GM23338 (cell line): ENCODE measurements around the gene MICA. TPM values are rescaled to one million over a fixed set of nuclear protein-coding genes. Genes with fewer than 3 reads are reported as not detected.
"Not testable (repeated sequence)": the region's sequence is repeated elsewhere in the genome, so short reads cannot be mapped to it uniquely, and the experiment has no call there.

Experiments
- ATAC-seq: fragments of 200-7000 bp; cut with Tn5 transposase; 3 replicates; pipeline ENCODE4 v1.9.1; 2020
- DNase-seq: peaks from one replicate; pipeline ENCODE4 v3.0.0-alpha.2; 2015; ENCODE audit warnings: low spot score
- H2AFZ ChIP-seq: fragments of 200-600 bp; sonication (generic); 2 replicates; pipeline ENCODE4 v1.8.0; 2016; ENCODE audit warnings: antibody characterized with exemption, mild to moderate bottlenecking, moderate library complexity
- H3F3A ChIP-seq: fragments of 200-600 bp; sonication (generic); replicated peaks from 2 replicates; pipeline ENCODE4 v1.8.0; 2017; ENCODE audit warnings: antibody characterized with exemption, mixed run types, low read depth
- H3K27ac ChIP-seq: fragments of 200-600 bp; sonication (generic); 2 replicates; pipeline ENCODE4 v1.6.1; 2016; ENCODE audit warnings: low read depth
- H3K27me3 ChIP-seq: fragments of 200-600 bp; sonication (generic); 2 replicates; pipeline ENCODE4 v1.8.0; 2016; ENCODE audit warnings: mild to moderate bottlenecking, mixed run types, moderate library complexity; ENCODE audit not compliant: insufficient read depth
- H3K36me3 ChIP-seq: fragments of 200-600 bp; sonication (generic); 2 replicates; pipeline ENCODE4 v1.8.0; 2016; ENCODE audit warnings: mild to moderate bottlenecking; ENCODE audit not compliant: insufficient read depth
- H3K4me1 ChIP-seq: fragments of 200-600 bp; sonication (generic); 2 replicates; pipeline ENCODE4 v1.8.0; 2016; ENCODE audit warnings: mild to moderate bottlenecking, moderate library complexity; ENCODE audit not compliant: insufficient read depth
- H3K4me2 ChIP-seq: fragments of 200-600 bp; sonication (generic); 2 replicates; pipeline ENCODE4 v1.7.1; 2017; ENCODE audit warnings: mixed run types
- H3K4me3 ChIP-seq: fragments of 200-600 bp; sonication (generic); 2 replicates; pipeline ENCODE4 v1.6.1; 2016; ENCODE audit warnings: mixed run types
- H3K79me2 ChIP-seq: fragments of 200-600 bp; sonication (generic); replicated peaks from 2 replicates; pipeline ENCODE4 v1.8.0; 2017; ENCODE audit warnings: mild to moderate bottlenecking; ENCODE audit not compliant: insufficient read depth
- H3K9me2 ChIP-seq: fragments of 200-600 bp; sonication (generic); 2 replicates; pipeline ENCODE4 v1.8.0; 2017; ENCODE audit not compliant: insufficient read depth
- H4K20me1 ChIP-seq: fragments of 200-600 bp; sonication (generic); replicated peaks from 2 replicates; pipeline ENCODE4 v1.8.0; 2017; ENCODE audit warnings: mild to moderate bottlenecking; ENCODE audit not compliant: insufficient read depth
- H3K27ac Mint-ChIP-seq: 2 replicates; pipeline ENCODE4 v1.8.0; 2020; ENCODE audit warnings: inconsistent platforms, mild to moderate bottlenecking, moderate library complexity, mixed read lengths
- H3K27me3 Mint-ChIP-seq: 3 replicates; pipeline ENCODE4 v1.8.0; 2022; ENCODE audit warnings: low read depth, mild to moderate bottlenecking, moderate library complexity, mixed read lengths, inconsistent platforms; ENCODE audit not compliant: insufficient read depth, poor library complexity
- H3K36me3 Mint-ChIP-seq: 3 replicates; pipeline ENCODE4 v1.8.0; 2021; ENCODE audit warnings: low read depth, mild to moderate bottlenecking, inconsistent platforms, moderate library complexity, mixed read lengths
- H3K4me1 Mint-ChIP-seq: 3 replicates; pipeline ENCODE4 v1.8.0; 2020; ENCODE audit warnings: mild to moderate bottlenecking, inconsistent platforms, mixed read lengths
- H3K4me3 Mint-ChIP-seq: 3 replicates; pipeline ENCODE4 v1.8.0; 2021; ENCODE audit warnings: moderate library complexity, mild to moderate bottlenecking, inconsistent platforms, mixed read lengths
- H3K9me3 Mint-ChIP-seq: 3 replicates; pipeline ENCODE4 v1.8.0; 2020; ENCODE audit warnings: moderate library complexity, mild to moderate bottlenecking, inconsistent platforms, mixed read lengths
- EZH2 ChIP-seq: fragments of 200-600 bp; sonication (generic); IDR thresholded peaks from one replicate; pipeline ENCODE4 v1.8.0; 2017; ENCODE audit warnings: antibody characterized with exemption, mild to moderate bottlenecking, low read depth; ENCODE audit not compliant: unreplicated experiment
- polyA plus RNA-seq: library from polyadenylated mRNA; unstranded; fragments of >200 nt; fragmentation: Nextera tagmentation; extraction: Ambion mirVana; gene quantifications from 2 replicates; pipeline ENCODE4 v1.2.1, GENCODE V29; 2016
- total RNA-seq: library from RNA; depleted of rRNA; stranded (reverse); fragments of >200 nt; shearing (Covaris generic); gene quantifications from 2 replicates; pipeline ENCODE4 v1.2.3, GENCODE V29; 2014
- TF ChIP-seq, protein P1 (sequence below): fragments of 250-450 bp; sonication (Bioruptor Pico); IDR thresholded peaks from 2 replicates; pipeline ENCODE4 v1.5.0; 2020; ENCODE audit warnings: mild to moderate bottlenecking, moderate library complexity
- TF ChIP-seq, protein P2 (sequence below), 2 experiments: fragments of 200-600 bp in 1 of 2; sonication (generic) in 1 of 2; conservative IDR thresholded peaks; 2 replicates each; pipeline versions ENCODE4 v1.5.1 to v1.6.1; 2016 to 2017; ENCODE audit warnings: antibody characterized with exemption in 2 of 2, low read depth in 2 of 2, mild to moderate bottlenecking in 2 of 2, moderate library complexity in 1 of 2

The MICA gene
- total and polyA plus RNA-seq, 2 experiments from 2014 or later, result 13.4 to 22.7 TPM

- TF ChIP-seq, protein P1, sequence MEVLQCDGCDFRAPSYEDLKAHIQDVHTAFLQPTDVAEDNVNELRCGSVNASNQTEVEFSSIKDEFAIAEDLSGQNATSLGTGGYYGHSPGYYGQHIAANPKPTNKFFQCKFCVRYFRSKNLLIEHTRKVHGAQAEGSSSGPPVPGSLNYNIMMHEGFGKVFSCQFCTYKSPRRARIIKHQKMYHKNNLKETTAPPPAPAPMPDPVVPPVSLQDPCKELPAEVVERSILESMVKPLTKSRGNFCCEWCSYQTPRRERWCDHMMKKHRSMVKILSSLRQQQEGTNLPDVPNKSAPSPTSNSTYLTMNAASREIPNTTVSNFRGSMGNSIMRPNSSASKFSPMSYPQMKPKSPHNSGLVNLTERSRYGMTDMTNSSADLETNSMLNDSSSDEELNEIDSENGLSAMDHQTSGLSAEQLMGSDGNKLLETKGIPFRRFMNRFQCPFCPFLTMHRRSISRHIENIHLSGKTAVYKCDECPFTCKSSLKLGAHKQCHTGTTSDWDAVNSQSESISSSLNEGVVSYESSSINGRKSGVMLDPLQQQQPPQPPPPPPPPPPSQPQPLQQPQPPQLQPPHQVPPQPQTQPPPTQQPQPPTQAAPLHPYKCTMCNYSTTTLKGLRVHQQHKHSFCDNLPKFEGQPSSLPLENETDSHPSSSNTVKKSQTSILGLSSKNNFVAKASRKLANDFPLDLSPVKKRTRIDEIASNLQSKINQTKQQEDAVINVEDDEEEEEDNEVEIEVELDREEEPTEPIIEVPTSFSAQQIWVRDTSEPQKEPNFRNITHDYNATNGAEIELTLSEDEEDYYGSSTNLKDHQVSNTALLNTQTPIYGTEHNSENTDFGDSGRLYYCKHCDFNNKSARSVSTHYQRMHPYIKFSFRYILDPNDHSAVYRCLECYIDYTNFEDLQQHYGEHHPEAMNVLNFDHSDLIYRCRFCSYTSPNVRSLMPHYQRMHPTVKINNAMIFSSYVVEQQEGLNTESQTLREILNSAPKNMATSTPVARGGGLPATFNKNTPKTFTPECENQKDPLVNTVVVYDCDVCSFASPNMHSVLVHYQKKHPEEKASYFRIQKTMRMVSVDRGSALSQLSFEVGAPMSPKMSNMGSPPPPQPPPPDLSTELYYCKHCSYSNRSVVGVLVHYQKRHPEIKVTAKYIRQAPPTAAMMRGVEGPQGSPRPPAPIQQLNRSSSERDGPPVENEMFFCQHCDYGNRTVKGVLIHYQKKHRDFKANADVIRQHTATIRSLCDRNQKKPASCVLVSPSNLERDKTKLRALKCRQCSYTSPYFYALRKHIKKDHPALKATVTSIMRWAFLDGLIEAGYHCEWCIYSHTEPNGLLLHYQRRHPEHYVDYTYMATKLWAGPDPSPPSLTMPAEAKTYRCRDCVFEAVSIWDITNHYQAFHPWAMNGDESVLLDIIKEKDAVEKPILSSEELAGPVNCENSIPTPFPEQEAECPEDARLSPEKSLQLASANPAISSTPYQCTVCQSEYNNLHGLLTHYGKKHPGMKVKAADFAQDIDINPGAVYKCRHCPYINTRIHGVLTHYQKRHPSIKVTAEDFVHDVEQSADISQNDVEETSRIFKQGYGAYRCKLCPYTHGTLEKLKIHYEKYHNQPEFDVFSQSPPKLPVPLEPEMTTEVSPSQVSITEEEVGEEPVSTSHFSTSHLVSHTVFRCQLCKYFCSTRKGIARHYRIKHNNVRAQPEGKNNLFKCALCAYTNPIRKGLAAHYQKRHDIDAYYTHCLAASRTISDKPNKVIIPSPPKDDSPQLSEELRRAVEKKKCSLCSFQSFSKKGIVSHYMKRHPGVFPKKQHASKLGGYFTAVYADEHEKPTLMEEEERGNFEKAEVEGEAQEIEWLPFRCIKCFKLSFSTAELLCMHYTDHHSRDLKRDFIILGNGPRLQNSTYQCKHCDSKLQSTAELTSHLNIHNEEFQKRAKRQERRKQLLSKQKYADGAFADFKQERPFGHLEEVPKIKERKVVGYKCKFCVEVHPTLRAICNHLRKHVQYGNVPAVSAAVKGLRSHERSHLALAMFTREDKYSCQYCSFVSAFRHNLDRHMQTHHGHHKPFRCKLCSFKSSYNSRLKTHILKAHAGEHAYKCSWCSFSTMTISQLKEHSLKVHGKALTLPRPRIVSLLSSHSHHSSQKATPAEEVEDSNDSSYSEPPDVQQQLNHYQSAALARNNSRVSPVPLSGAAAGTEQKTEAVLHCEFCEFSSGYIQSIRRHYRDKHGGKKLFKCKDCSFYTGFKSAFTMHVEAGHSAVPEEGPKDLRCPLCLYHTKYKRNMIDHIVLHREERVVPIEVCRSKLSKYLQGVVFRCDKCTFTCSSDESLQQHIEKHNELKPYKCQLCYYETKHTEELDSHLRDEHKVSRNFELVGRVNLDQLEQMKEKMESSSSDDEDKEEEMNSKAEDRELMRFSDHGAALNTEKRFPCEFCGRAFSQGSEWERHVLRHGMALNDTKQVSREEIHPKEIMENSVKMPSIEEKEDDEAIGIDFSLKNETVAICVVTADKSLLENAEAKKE (CRISPR knock-in tag), result peak; percentile 39; the same call in 1 of the 2 replicates
- no peak for TF ChIP-seq EZH2
Measured at GRCh38 chr6:31366693-31367470, 36.5 kb upstream of the MICA start (continued).

GRCh38 chr6:31368461-31368860, 34.9 kb upstream of the MICA start:
- no peaks in the 10 kb centered on the region for H3F3A ChIP-seq
- DNase-seq (no peak), ATAC-seq (no peak)
- H3K9me3 Mint-ChIP-seq, result peaks cover 9% of the 10 kb centered on the region
- H3K9me2 ChIP-seq, result no peaks in the 10 kb centered on the region
- H3K4me3 Mint-ChIP-seq, result no peak overlapping the region
- peaks cover 5% of the 10 kb centered on the region; the same call in 1 of the 3 replicates for H3K4me1 Mint-ChIP-seq
- no peak overlapping the region for H3K27ac ChIP-seq
- no peak overlapping the region for H3K4me2 ChIP-seq
- no peak overlapping the region for H3K27ac Mint-ChIP-seq
- no peak overlapping the region for H2AFZ ChIP-seq
- 0 out of 3 replicates have a peak, but pooled peaks cover 2% of the 10 kb centered on the region for H3K36me3 Mint-ChIP-seq
- no peaks in the 10 kb centered on the region for H4K20me1 ChIP-seq
- H3K27me3 Mint-ChIP-seq, result peaks cover 10% of the 10 kb centered on the region
- no peaks in the 10 kb centered on the region; the same call in 1 of the 2 replicates for H3K4me1 ChIP-seq
- H3K79me2 ChIP-seq, result no peaks in the 10 kb centered on the region
- H3K27me3 ChIP-seq, result peaks cover 25% of the 10 kb centered on the region
- no peaks in the 10 kb centered on the region for H3K36me3 ChIP-seq
- no peak overlapping the region for H3K4me3 ChIP-seq
- no peak for TF ChIP-seq EZH2
- TF ChIP-seq, protein P2, sequence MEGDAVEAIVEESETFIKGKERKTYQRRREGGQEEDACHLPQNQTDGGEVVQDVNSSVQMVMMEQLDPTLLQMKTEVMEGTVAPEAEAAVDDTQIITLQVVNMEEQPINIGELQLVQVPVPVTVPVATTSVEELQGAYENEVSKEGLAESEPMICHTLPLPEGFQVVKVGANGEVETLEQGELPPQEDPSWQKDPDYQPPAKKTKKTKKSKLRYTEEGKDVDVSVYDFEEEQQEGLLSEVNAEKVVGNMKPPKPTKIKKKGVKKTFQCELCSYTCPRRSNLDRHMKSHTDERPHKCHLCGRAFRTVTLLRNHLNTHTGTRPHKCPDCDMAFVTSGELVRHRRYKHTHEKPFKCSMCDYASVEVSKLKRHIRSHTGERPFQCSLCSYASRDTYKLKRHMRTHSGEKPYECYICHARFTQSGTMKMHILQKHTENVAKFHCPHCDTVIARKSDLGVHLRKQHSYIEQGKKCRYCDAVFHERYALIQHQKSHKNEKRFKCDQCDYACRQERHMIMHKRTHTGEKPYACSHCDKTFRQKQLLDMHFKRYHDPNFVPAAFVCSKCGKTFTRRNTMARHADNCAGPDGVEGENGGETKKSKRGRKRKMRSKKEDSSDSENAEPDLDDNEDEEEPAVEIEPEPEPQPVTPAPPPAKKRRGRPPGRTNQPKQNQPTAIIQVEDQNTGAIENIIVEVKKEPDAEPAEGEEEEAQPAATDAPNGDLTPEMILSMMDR (conservative IDR thresholded peaks at IDR 0.05; ENCODE audit: low read depth in 2 of 2), result 0 out of 4 replicates have a peak, but pooled peaks of 1 of the 2 experiments have one; percentile 5

- not testable (repeated sequence) for H3K27me3 Mint-ChIP-seq, H3K79me2 ChIP-seq, H3K4me2 ChIP-seq, H3K9me2 ChIP-seq, H4K20me1 ChIP-seq, ATAC-seq, H3K4me3 Mint-ChIP-seq, H3K27me3 ChIP-seq, H3K4me3 ChIP-seq, H2AFZ ChIP-seq, H3K36me3 ChIP-seq, H3K9me3 Mint-ChIP-seq, H3K27ac ChIP-seq, H3F3A ChIP-seq, H3K4me1 ChIP-seq, H3K4me1 Mint-ChIP-seq, H3K36me3 Mint-ChIP-seq, DNase-seq, H3K27ac Mint-ChIP-seq
Measured at GRCh38 chr6:31374118-31374517, 29.3 kb upstream of the MICA start.
